Measurements from ENCODE around the gene NACC1.

GRCh38 chr19:13115936-13116281, 2.2 kb upstream of the NACC1 start:
- TF ChIP-seq POLR2AphosphoS5 (IDR thresholded peaks at IDR 0.05) (no peak), POLR2A (IDR thresholded peaks at IDR 0.05) (no peak)

Measured in stomach (tissue), 4 donors.